GM18517 (cell line): Measurements from ENCODE around the gene C6.
"Not testable (repeated sequence)": the region's sequence is repeated elsewhere in the genome, so short reads cannot be mapped to it uniquely, and the experiment has no call there.

Experiments
- ATAC-seq: cut with Tn5 transposase; IDR thresholded peaks from one replicate; pipeline ENCODE4 v1.9.1; 2021; ENCODE audit warnings: mild to moderate bottlenecking, moderate library complexity; ENCODE audit not compliant: unreplicated experiment

C6 gene

DNA sequence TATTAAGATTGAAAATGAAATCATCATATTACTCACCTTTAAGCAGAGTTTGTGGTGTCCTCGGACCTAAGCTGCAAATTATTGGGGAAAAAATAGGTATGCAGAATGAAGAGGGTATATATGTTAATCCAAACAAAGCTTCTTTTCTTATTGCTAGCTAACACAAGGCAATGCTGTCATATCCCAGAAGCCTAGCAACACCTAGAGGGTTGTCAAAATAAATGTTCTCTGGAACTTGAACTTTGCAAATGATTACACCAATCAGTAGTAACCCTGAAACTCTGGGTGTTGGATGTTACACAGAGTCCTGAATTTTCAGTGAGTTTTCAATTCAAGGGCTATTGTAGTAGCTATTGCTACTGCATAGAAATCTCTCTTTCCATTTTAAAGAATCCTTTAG is at the start of gene C6:
Gene C6 (minus strand): TSS at position 193 of the 400 bp plus-strand sequence. CDS start 10,302 bp downstream, outside the sequence.
- no peak for ATAC-seq

- no peak for ATAC-seq
These were observed 43.1 kb upstream of the C6 start for GRCh38 chr5:41256400-41256799.

DNA sequence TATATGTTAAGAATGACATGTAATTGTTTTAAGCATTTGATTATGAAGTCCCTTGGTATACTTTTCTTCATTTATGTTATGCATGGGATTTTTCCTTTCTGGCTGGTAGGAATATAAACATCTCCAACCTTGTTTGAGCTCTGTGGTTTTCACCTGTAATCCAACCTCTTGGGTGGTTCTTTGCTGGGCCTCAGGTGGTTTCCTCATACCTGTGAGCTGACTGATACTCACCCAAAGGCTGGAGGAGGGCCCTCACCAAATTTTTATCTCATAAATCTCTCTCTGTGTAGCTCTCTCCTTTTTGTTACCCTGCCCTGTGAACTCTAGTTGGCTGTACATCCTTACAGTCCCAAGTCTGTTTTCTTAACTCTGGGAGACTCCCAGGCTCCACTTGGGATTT is 39.8 kb upstream of the C6 start:
- no peak for ATAC-seq

DNA sequence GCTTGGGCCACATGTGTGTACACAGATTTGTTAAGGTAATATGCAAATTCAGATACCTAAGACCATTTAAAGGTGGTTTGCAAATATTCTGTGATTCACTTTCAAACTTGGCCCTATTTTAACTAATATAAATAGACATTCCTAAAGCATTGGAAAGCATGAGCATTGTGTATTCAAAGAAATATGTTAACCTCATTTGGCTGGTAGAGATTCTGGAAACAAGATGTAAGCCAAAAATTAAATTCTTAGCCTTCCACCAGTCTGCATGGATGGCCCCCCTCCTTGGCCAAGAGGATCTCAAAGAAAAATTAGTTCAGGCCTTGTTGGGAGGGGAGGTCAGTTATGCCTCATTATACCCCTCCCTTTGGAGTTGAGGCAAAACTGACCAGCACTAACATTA is 38.7 kb upstream of the C6 start:
- no peak for ATAC-seq

- ATAC-seq, result no peak
These were observed 37.1 kb upstream of the C6 start for GRCh38 chr5:41250351-41250987.

DNA sequence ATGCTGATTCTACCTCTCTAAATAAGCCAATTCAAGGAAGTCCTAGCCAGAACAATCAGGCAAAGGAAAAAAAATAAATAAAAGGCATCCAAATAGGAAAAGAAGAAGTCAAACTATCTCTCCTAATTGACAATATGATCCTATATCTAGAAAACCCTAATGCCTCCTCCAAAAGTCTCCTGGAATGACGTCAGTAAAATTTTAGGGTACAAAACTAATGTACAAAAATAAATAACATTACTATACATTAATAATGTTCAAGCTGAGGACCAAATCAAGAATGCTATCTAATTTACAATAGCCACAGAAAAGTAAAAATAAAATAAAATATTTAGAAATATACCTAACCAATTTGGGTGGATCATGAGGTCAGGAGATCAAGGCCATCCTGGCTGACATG is 33.8 kb upstream of the C6 start:
- ATAC-seq, result no peak

GRCh38 chr5:41246376-41246775 is 33.0 kb upstream of the C6 start:
- ATAC-seq, result no peak

GRCh38 chr5:41243558-41243957 is 30.2 kb upstream of the C6 start:
- no peak for ATAC-seq

- no peak for ATAC-seq
These were observed 27.7 kb upstream of the C6 start for GRCh38 chr5:41240985-41241384.

DNA sequence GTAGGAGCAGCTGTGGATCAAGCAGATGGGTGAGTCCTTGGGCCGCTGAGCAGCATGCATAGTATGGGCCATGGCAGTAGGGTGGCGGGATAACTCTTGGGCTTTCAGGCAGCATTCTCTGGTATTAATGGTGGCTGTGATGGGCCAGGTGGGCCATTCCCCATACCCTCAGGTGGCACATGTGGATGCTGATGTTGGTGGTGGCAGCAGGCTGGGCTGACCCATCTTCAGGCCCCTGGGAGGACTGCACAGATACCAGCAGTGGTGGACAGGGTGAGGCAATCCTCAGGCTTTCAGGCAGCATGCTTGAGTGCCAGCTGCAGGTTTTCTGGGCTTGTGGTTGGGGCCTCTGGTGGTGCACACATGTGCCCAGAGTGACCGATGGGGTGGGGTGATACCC is 27.1 kb upstream of the C6 start:
- no peak for ATAC-seq

GRCh38 chr5:41234475-41234874 is 21.1 kb upstream of the C6 start:
- no peak for ATAC-seq

DNA sequence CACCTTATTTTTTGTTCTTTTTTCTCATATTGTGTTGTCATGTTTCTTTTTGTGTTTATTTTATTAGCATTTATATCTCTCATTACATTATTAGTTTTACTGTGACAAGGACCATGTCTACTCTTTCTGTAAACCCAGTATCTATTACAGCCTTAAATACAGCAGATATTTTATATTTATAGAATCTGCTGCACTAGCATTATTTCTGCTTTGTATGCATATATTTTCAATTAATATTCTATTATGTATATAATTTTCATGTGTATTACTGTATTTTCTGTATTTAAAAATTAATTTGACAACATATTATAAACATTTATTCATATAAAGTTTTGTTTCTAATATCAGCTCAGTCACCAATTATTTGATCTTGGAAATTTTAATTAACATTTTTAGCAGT is 19.5 kb upstream of the C6 start:
- no peak for ATAC-seq

DNA sequence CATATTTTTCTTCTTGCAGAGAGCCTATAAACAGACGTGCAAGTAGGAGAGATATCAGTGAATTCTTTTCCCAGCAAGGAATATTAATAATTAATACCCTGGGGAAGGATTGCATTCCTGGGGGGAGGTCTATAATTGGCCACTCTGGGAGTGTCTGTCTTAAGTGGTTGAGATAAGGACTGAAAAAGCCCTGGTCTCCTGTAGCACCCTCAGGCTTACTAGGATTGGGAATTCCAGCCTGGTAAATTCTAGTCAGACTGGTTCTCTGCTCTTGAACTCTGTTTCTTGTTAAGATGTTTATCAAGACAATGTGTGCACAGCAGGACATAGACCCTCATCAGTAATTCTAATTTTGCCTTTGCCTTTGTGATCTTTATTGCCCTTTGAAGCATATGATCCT is 16.9 kb upstream of the C6 start:
- not testable (repeated sequence) for ATAC-seq

DNA sequence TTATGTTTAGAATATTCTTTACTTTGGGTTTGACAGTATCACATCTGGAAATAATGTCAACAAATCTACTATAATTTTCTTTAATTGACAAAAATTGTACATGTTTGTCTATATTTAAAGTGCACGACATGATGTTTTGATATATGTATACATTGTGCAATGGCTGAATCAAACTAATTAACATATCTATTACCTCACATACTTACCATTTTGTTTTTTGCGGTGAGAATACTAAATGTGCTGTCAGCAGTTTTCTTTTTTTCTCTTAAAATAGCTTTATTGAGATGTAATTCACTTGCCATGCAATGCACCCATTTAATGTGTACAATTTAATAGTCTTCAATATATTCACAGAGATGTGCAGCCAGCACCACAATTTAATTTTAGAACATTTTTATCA is 10.6 kb upstream of the C6 start:
- no peak for ATAC-seq

- no peak for ATAC-seq
These were observed 6.4 kb upstream of the C6 start for GRCh38 chr5:41219658-41220269.

- no peak for ATAC-seq
These were observed 5.8 kb upstream of the C6 start for GRCh38 chr5:41218929-41219657.

GRCh38 chr5:41214182-41214581 is 850 bp upstream of the C6 start:
- ATAC-seq, result no peak

DNA sequence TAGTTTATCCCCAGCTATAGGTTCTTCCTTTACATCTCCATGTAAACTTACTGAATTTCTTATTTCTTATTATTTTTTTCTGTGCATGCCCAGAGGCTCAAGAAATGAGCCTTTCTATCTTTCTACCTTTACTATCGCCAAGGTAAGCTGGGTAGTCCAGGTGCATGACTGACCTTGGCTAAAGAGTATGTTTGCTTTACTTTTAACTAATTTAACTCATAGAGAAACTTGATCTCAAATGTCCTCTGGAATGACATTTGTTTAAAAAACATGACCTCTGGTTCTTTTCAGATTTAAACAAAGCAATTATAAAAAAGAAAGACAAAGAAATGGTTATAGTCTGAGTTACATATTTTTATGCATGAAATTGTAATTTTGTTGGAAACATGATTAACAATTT is 397 bp downstream of the C6 start:
- no peak for ATAC-seq

GRCh38 chr5:41211417-41211816 is 1.9 kb downstream of the C6 start:
- ATAC-seq, result no peak

DNA sequence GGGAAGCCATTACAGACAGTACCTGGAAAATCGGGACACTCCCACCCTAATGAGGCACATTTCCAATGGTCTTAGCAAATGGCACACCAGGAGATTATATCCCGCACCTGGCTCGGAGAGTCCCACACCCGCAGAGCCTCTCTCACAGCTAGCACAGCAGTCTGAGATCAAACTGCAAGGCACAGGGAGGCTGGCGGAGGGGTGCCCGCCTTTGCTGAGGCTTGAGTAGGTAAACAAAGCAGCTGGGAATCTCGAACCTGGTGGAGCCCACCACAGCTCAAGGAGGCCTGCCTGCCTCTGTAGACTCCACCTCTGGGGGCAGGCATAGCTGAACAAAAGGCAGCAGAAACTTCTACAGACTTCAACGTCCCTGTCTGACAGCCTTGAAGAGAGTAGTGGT is 7.9 kb downstream of the C6 start:
- not testable (repeated sequence) for ATAC-seq

DNA sequence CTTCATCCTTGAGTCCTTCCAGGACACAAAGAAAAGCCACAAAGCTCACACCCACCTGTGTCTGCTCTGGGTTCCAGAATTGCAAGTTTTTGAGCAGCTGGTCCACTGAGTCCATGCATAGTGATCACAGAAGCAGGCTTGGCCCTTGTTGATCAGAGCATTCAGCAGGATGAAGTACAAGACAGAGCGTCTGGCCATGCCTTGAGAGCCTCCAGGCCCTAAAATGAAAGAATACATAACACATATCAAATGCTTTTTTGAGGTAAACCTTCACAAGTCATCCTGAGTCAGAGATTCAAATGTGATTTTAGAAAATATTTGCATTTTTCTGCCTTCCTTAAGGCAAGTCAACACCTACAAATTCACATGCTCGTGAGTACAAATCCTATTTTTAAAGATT is 10.3 kb downstream of the C6 start:
- no peak for ATAC-seq

GRCh38 chr5:41201082-41201772 is 12.1 kb downstream of the C6 start:
- ATAC-seq, result no peak
